Stomach (tissue), 9 donors: ENCODE data around the gene LDB2. TPM values are rescaled to one million over a fixed set of nuclear protein-coding genes. Genes with fewer than 3 reads are reported as not detected.

Experiments
- DNase-seq, 2 donors: peaks; one replicate each; pipeline versions ENCODE4 v3.0.0 to v3.0.0-alpha.2; 2013 to 2019
- H3K27ac ChIP-seq, 5 donors: fragments of 200-600 bp in 4 of 5; sonication (generic) in 4 of 5; one replicate each; pipeline ENCODE4 v1.5.1; 2013 to 2019; ENCODE audit warnings: mild to moderate bottlenecking in 1 of 5, moderate library complexity in 1 of 5
- H3K27me3 ChIP-seq, 3 donors: fragments of 200-600 bp; sonication (generic); one replicate each; pipeline ENCODE4 v1.5.1; 2017 to 2019; ENCODE audit warnings: mixed run types in 1 of 3
- H3K36me3 ChIP-seq, 4 donors: fragments of 200-600 bp; sonication (generic); 1 replicate in 3 of 4; 2 replicates in 1 of 4; pipeline ENCODE4 v1.5.1; 2016 to 2019
- H3K4me1 ChIP-seq, 4 donors: fragments of 200-600 bp; sonication (generic); one replicate each; pipeline ENCODE4 v1.5.1; 2016 to 2019
- H3K4me3 ChIP-seq, 4 donors: fragments of 200-600 bp; sonication (generic) in 3 of 4; one replicate each; pipeline ENCODE4 v1.5.1; 2016 to 2019; ENCODE audit warnings: mild to moderate bottlenecking in 1 of 4
- H3K9me3 ChIP-seq, 4 donors: fragments of 200-600 bp; sonication (generic); one replicate each; pipeline ENCODE4 v1.5.1; 2016 to 2019
- EP300 ChIP-seq: sonication (generic); formaldehyde crosslinking; IDR thresholded peaks from one replicate; pipeline ENCODE4 v1.6.1; 2017; ENCODE audit warnings: antibody characterized with exemption
- POLR2A ChIP-seq, 4 donors: fragments of 450-650 bp; IDR thresholded peaks; one replicate each; pipeline ENCODE4 v1.6.1; 2016; ENCODE audit warnings: antibody characterized with exemption in 4 of 4, control low read depth in 2 of 4, mild to moderate bottlenecking in 1 of 4, moderate library complexity in 1 of 4
- POLR2AphosphoS5 ChIP-seq, 3 donors: sonication (generic); formaldehyde crosslinking; IDR thresholded peaks; one replicate each; pipeline ENCODE4 v1.6.1; 2016; ENCODE audit warnings: antibody characterized with exemption in 3 of 3
- WGBS, 5 donors: extraction: QIAGEN DNeasy Blood & Tissue Kit in 3 of 5; methylation state at CpG; one replicate each; pipeline versions ENCODE4 v1.1.5 to v1.1.7; 2013 to 2018; 5-methylcytosine and 5-hydroxymethylcytosine counted together
- intact Hi-C: fragments of 100-400 bp; cut with DNase I; formaldehyde crosslinking; loops from one replicate; pipeline ENCODE4 v1.15.1; 2023; ENCODE audit warnings: low total_unique reads
- polyA plus RNA-seq, 3 donors: library from polyadenylated mRNA; stranded (reverse); fragments of 200-250 nt; gene quantifications; one replicate each; pipeline ENCODE4 v1.2.3, GENCODE V29; 2013
- total RNA-seq, 5 donors: library from RNA; depleted of rRNA; stranded (reverse); fragments of >200 nt; gene quantifications; one replicate each; pipeline versions ENCODE4 v1.1.0 to v1.2.3, GENCODE V29; 2014 to 2016
- TF ChIP-seq, protein P1 (sequence below), 7 experiments: fragments of 450-650 bp in 4 of 7; fragments of 200-600 bp in 3 of 7; sonication (generic) in 3 of 7; IDR thresholded peaks; one replicate each; pipeline ENCODE4 v1.5.1; 2016 to 2019; ENCODE audit warnings: antibody characterized with exemption in 7 of 7, control low read depth in 2 of 7, mild to moderate bottlenecking in 1 of 7
- donor health status: healthy with polysubstance abuse.
- donor health status: Bipolar disorder and iron deficiency.
- donor health status: healthy.

LDB2 gene
- total and polyA plus RNA-seq, 8 donors: 6.2 to 63.3 (median 12.8) TPM

DNA sequence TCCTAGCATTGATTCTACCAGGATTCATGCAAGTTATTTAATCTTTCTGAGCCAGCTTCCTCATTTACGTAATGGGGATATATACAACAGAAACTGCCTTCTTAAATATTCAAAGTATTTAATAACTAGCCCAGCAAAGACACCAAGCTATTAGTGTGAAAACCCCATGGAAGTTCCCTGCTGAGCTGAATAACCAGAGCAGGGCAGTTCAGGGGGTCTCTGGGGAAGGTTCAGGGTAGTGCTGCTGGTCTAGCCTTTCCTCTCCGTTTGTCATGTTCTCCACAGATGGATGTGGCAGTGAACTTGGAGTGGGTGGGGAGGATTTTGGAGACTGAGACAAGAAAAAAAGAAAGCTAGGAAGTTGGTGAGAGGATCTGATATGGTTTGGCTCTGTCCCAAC, 431.4 kb downstream of the LDB2 start:
- intact Hi-C loops: no loop called here
- Histone ChIP-seq H3K9me3 (peaks cover 0 to 3% (median 1%) of the 10 kb centered on the region in 4 donors), H3K27me3 (no peaks in the 10 kb centered on the region), H3K27ac (no peak overlapping the region), H3K4me3 (no peak overlapping the region), H3K4me1 (no peaks in the 10 kb centered on the region), H3K36me3 (no peaks in the 10 kb centered on the region)
- WGBS, 5 donors: 58 to 78% (median 68%) methylated on average over 2 of the region's 2 CpGs
- no peak for TF ChIP-seq POLR2AphosphoS5 (IDR thresholded peaks at IDR 0.05)
- TF ChIP-seq EP300: no peak
- TF ChIP-seq, protein P1, sequence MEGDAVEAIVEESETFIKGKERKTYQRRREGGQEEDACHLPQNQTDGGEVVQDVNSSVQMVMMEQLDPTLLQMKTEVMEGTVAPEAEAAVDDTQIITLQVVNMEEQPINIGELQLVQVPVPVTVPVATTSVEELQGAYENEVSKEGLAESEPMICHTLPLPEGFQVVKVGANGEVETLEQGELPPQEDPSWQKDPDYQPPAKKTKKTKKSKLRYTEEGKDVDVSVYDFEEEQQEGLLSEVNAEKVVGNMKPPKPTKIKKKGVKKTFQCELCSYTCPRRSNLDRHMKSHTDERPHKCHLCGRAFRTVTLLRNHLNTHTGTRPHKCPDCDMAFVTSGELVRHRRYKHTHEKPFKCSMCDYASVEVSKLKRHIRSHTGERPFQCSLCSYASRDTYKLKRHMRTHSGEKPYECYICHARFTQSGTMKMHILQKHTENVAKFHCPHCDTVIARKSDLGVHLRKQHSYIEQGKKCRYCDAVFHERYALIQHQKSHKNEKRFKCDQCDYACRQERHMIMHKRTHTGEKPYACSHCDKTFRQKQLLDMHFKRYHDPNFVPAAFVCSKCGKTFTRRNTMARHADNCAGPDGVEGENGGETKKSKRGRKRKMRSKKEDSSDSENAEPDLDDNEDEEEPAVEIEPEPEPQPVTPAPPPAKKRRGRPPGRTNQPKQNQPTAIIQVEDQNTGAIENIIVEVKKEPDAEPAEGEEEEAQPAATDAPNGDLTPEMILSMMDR (IDR thresholded peaks at IDR 0.05): no peak
- TF ChIP-seq POLR2A (IDR thresholded peaks at IDR 0.05): no peak
- DNase-seq: no peak

DNA sequence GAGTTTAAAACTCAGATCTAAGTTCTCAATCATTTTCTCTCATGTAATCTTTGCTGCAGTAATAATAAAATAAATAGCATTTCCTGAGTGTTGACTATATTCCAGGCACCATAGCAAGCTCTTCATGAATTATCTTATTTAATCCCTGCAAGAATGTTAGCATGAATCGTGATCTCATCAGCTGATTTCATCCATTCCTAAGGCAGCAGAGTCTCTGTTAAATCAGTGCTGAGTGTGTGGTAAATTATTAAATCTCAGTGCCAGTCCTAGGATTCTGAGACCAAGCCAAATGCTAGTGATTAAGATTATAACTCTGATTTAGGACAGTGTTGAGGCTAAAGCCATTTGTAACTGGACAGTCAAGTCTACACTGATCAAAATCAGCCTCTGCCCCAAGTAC, 431.9 kb downstream of the LDB2 start:
- Histone ChIP-seq H3K36me3 (no peaks in the 10 kb centered on the region), H3K9me3 (no peaks in the 10 kb centered on the region), H3K4me3 (no peak overlapping the region), H3K27me3 (no peaks in the 10 kb centered on the region), H3K4me1 (no peaks in the 10 kb centered on the region), H3K27ac (no peak overlapping the region)
- no peak for DNase-seq
- intact Hi-C loops: no loop called here
- WGBS, 5 donors: 64 to 83% (median 76%) methylated on average over 1 of the region's 1 CpG
- TF ChIP-seq POLR2AphosphoS5 (IDR thresholded peaks at IDR 0.05) (no peak), EP300 (no peak), POLR2A (IDR thresholded peaks at IDR 0.05) (no peak)
- TF ChIP-seq, protein P1 (IDR thresholded peaks at IDR 0.05): no peak

DNA sequence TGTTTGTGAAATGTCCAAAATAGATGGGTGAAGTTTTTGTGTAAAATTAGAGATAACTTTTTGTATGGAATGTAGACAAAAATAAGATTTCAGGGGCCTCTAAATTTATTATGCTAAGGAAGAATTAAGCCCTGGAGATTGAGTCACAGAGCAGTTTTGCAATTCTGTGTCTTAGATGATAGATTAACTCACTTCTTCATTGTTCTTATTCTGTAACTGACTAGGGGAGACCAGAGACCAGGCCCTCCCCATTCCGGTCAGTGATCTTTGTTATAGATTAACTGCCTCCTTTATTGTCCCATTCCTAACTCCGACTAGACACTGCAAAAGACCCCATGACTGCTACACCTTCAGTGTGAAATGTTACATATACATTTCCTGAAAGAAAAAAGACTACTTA, 433.8 kb downstream of the LDB2 start:
- no peaks in the 10 kb centered on the region for H3K9me3 ChIP-seq
- no peaks in the 10 kb centered on the region for H3K4me1 ChIP-seq
- H3K27ac ChIP-seq: no peak overlapping the region
- DNase-seq: no peak
- intact Hi-C loops: no loop called here
- WGBS, 5 donors: 46 to 65% (median 52%) methylated on average over 2 of the region's 2 CpGs
- H3K27me3 ChIP-seq: no peaks in the 10 kb centered on the region
- no peaks in the 10 kb centered on the region for H3K36me3 ChIP-seq
- H3K4me3 ChIP-seq: no peak overlapping the region
- TF ChIP-seq POLR2A (IDR thresholded peaks at IDR 0.05): no peak
- TF ChIP-seq, protein P1 (IDR thresholded peaks at IDR 0.05): no peak
- TF ChIP-seq EP300: no peak
- TF ChIP-seq POLR2AphosphoS5 (IDR thresholded peaks at IDR 0.05): no peak

DNA sequence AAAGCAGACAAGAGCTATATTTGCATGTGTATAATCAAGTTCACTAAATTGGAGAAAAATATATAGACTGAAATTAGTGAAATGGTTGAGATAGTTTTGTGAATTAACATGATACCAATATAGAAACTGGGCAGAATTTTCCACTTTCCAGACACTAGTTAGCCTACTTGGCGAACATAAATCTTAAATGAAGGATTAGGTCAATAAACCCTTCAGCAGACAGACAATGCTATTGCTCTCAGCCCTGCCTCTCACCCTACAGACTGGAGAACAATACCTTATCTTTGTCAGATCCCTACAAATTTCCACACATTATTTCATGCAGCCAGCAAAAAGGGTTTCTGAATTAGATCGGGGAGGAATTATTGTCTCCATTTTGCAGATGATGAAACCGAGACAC, 435.8 kb downstream of the LDB2 start:
- H3K36me3 ChIP-seq: no peaks in the 10 kb centered on the region
- no peaks in the 10 kb centered on the region for H3K4me1 ChIP-seq
- DNase-seq: no peak
- intact Hi-C loops: no loop called here
- TF ChIP-seq POLR2AphosphoS5 (IDR thresholded peaks at IDR 0.05) (no peak), EP300 (no peak), POLR2A (IDR thresholded peaks at IDR 0.05) (no peak)
- TF ChIP-seq, protein P1 (IDR thresholded peaks at IDR 0.05): no peak
- H3K9me3 ChIP-seq: peaks cover 0 to 5% (median 0%) of the 10 kb centered on the region in 4 donors
- H3K27me3 ChIP-seq: no peaks in the 10 kb centered on the region
- H3K4me3 ChIP-seq: no peak overlapping the region
- 76 to 87% (median 86%) methylated on average over 3 of the region's 3 CpGs for WGBS, 5 donors
- no peak overlapping the region for H3K27ac ChIP-seq
